ENCODE results near the gene KLC1.

DNA sequence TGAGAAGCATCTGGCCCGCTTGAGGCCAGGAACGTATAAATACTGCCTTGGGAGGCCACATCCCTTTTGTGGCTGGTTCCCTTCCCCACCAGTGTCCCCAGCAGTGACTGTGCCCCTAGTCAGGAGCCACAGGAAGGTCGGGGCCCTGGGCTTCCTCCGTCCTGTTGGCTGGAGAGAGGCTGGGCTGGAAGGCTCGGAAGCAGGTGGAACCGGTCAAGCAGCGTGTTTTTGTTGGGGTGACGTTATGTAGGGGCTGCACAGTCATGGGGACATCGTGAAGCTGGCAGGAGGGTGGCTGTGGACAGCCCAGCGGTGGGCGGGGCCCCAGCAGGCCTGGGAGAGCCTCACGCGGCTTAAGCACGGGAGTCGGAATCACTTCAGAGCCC lies 76.1 kb downstream of the KLC1 start:
- TF ChIP-seq POLR2AphosphoS5 (IDR thresholded peaks at IDR 0.05; ENCODE audit: borderline replicate concordance, low read depth, low read length) (no peak), EZH2 (IDR thresholded peaks at IDR 0.05) (no peak), FOXP2 (optimal IDR thresholded peaks at IDR 0.05; ENCODE audit: control extremely low read depth, extremely low read length, insufficient read depth) (no peak)

Data from SK-N-MC (cell line).